GM12878 (cell line): ENCODE data around the gene PCCA.

Experiments
- IRF3 ChIP-seq: fragments of 450-650 bp; IDR thresholded peaks from 2 replicates; pipeline ENCODE4 v1.6.1; 2014; ENCODE audit warnings: mild to moderate bottlenecking
- POLR2A ChIP-seq: IDR thresholded peaks from 2 replicates; pipeline ENCODE4 v1.6.1; 2011; ENCODE audit warnings: low read depth, mild to moderate bottlenecking, low read length
- RCOR1 ChIP-seq: conservative IDR thresholded peaks from 2 replicates; pipeline ENCODE4 v1.6.1; 2012; ENCODE audit warnings: low read depth, low read length, improper control_type of control experiment
- RFX5 ChIP-seq: IDR thresholded peaks from 2 replicates; pipeline ENCODE4 v1.6.1; 2011; ENCODE audit warnings: low read depth, low read length, improper control_type of control experiment
- SREBF2 ChIP-seq: IDR thresholded peaks from 2 replicates; pipeline ENCODE4 v1.6.1; 2012; ENCODE audit warnings: mild to moderate bottlenecking, low read length
- TBL1XR1 ChIP-seq: IDR thresholded peaks from 2 replicates; pipeline ENCODE4 v1.6.1; 2012; ENCODE audit warnings: low read depth, low read length, improper control_type of control experiment
- ZNF274 ChIP-seq: IDR thresholded peaks from one replicate; pipeline ENCODE4 v1.8.0; 2011; ENCODE audit not compliant: insufficient read length, insufficient read depth
- TF ChIP-seq, protein P1 (sequence below), 3 experiments: IDR thresholded peaks in 2 of 3; conservative IDR thresholded peaks in 1 of 3; 2 replicates each; pipeline ENCODE4 v1.5.1; 2011; ENCODE audit warnings: low read depth in 3 of 3, low read length in 3 of 3, mild to moderate bottlenecking in 3 of 3, control low read depth in 2 of 3, moderate library complexity in 2 of 3, inconsistent platforms in 1 of 3, mixed read lengths in 1 of 3; ENCODE audit not compliant: control insufficient read depth in 2 of 3, insufficient read depth in 1 of 3; ENCODE audit errors: extremely low read depth in 1 of 3
- TF ChIP-seq, protein P2 (sequence below): IDR thresholded peaks from 2 replicates; pipeline ENCODE4 v1.6.1; 2012; ENCODE audit warnings: mild to moderate bottlenecking, low read depth, low read length
- TF ChIP-seq, protein P3 (sequence below): IDR thresholded peaks from 2 replicates; pipeline ENCODE4 v1.6.1; 2012; ENCODE audit warnings: low read depth, low read length, improper control_type of control experiment
- TF ChIP-seq, protein P4 (sequence below): fragments of 450-650 bp; formaldehyde crosslinking; IDR thresholded peaks from 2 replicates; pipeline ENCODE4 v1.5.0; 2022; ENCODE audit warnings: mild to moderate bottlenecking, missing genetic modification characterization
- TF ChIP-seq, protein P5 (sequence below): IDR thresholded peaks from 2 replicates; pipeline ENCODE4 v1.6.1; 2012; ENCODE audit warnings: improper control_type of control experiment, low read depth, low read length; ENCODE audit not compliant: insufficient replicate concordance
- TF ChIP-seq, protein P6 (sequence below): IDR thresholded peaks from 2 replicates; pipeline ENCODE4 v1.6.1; 2012; ENCODE audit warnings: low read depth, low read length, improper control_type of control experiment

DNA sequence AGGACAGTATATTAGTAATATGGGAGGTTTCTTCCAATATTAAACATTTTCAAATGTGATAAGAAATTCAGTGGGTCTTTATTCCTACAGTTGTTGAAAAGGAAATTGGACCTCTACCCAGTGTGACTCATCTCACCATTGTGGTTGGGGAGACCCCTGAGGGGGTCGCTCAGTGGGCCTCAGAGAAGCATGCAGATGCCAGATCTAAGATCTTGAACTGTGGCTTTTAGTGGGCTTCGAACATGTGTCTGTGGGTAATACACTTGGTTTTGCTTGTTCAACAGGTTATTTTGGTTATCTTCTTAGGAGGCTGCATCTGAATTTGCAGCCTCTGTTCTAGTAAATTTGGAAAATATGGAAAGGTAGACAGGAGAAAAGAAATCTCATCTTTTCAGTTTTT is 132.3 kb downstream of the PCCA start:
- TF ChIP-seq, protein P1, sequence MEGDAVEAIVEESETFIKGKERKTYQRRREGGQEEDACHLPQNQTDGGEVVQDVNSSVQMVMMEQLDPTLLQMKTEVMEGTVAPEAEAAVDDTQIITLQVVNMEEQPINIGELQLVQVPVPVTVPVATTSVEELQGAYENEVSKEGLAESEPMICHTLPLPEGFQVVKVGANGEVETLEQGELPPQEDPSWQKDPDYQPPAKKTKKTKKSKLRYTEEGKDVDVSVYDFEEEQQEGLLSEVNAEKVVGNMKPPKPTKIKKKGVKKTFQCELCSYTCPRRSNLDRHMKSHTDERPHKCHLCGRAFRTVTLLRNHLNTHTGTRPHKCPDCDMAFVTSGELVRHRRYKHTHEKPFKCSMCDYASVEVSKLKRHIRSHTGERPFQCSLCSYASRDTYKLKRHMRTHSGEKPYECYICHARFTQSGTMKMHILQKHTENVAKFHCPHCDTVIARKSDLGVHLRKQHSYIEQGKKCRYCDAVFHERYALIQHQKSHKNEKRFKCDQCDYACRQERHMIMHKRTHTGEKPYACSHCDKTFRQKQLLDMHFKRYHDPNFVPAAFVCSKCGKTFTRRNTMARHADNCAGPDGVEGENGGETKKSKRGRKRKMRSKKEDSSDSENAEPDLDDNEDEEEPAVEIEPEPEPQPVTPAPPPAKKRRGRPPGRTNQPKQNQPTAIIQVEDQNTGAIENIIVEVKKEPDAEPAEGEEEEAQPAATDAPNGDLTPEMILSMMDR (IDR thresholded peaks at IDR 0.05 in 2 of 3, conservative IDR thresholded peaks at IDR 0.05 in 1 of 3; ENCODE audit: control insufficient read depth in 2 of 3, extremely low read depth in 1 of 3, insufficient read depth in 1 of 3, low read depth in 3 of 3, low read length in 3 of 3), result no peak
- TF ChIP-seq RFX5, result no peak
- TF ChIP-seq TBL1XR1, result no peak
- no peak for TF ChIP-seq SREBF2
- no peak for TF ChIP-seq POLR2A
- TF ChIP-seq, protein P2, sequence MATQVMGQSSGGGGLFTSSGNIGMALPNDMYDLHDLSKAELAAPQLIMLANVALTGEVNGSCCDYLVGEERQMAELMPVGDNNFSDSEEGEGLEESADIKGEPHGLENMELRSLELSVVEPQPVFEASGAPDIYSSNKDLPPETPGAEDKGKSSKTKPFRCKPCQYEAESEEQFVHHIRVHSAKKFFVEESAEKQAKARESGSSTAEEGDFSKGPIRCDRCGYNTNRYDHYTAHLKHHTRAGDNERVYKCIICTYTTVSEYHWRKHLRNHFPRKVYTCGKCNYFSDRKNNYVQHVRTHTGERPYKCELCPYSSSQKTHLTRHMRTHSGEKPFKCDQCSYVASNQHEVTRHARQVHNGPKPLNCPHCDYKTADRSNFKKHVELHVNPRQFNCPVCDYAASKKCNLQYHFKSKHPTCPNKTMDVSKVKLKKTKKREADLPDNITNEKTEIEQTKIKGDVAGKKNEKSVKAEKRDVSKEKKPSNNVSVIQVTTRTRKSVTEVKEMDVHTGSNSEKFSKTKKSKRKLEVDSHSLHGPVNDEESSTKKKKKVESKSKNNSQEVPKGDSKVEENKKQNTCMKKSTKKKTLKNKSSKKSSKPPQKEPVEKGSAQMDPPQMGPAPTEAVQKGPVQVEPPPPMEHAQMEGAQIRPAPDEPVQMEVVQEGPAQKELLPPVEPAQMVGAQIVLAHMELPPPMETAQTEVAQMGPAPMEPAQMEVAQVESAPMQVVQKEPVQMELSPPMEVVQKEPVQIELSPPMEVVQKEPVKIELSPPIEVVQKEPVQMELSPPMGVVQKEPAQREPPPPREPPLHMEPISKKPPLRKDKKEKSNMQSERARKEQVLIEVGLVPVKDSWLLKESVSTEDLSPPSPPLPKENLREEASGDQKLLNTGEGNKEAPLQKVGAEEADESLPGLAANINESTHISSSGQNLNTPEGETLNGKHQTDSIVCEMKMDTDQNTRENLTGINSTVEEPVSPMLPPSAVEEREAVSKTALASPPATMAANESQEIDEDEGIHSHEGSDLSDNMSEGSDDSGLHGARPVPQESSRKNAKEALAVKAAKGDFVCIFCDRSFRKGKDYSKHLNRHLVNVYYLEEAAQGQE, result no peak
- TF ChIP-seq IRF3, result no peak
- TF ChIP-seq ZNF274, result no peak
- TF ChIP-seq, protein P3, sequence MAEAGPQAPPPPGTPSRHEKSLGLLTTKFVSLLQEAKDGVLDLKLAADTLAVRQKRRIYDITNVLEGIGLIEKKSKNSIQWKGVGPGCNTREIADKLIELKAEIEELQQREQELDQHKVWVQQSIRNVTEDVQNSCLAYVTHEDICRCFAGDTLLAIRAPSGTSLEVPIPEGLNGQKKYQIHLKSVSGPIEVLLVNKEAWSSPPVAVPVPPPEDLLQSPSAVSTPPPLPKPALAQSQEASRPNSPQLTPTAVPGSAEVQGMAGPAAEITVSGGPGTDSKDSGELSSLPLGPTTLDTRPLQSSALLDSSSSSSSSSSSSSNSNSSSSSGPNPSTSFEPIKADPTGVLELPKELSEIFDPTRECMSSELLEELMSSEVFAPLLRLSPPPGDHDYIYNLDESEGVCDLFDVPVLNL, result no peak
- TF ChIP-seq, protein P4, sequence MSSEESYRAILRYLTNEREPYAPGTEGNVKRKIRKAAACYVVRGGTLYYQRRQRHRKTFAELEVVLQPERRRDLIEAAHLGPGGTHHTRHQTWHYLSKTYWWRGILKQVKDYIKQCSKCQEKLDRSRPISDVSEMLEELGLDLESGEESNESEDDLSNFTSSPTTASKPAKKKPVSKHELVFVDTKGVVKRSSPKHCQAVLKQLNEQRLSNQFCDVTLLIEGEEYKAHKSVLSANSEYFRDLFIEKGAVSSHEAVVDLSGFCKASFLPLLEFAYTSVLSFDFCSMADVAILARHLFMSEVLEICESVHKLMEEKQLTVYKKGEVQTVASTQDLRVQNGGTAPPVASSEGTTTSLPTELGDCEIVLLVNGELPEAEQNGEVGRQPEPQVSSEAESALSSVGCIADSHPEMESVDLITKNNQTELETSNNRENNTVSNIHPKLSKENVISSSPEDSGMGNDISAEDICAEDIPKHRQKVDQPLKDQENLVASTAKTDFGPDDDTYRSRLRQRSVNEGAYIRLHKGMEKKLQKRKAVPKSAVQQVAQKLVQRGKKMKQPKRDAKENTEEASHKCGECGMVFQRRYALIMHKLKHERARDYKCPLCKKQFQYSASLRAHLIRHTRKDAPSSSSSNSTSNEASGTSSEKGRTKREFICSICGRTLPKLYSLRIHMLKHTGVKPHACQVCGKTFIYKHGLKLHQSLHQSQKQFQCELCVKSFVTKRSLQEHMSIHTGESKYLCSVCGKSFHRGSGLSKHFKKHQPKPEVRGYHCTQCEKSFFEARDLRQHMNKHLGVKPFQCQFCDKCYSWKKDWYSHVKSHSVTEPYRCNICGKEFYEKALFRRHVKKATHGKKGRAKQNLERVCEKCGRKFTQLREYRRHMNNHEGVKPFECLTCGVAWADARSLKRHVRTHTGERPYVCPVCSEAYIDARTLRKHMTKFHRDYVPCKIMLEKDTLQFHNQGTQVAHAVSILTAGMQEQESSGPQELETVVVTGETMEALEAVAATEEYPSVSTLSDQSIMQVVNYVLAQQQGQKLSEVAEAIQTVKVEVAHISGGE (CRISPR knock-in tag), result no peak
- no peak for TF ChIP-seq RCOR1
- TF ChIP-seq, protein P5, sequence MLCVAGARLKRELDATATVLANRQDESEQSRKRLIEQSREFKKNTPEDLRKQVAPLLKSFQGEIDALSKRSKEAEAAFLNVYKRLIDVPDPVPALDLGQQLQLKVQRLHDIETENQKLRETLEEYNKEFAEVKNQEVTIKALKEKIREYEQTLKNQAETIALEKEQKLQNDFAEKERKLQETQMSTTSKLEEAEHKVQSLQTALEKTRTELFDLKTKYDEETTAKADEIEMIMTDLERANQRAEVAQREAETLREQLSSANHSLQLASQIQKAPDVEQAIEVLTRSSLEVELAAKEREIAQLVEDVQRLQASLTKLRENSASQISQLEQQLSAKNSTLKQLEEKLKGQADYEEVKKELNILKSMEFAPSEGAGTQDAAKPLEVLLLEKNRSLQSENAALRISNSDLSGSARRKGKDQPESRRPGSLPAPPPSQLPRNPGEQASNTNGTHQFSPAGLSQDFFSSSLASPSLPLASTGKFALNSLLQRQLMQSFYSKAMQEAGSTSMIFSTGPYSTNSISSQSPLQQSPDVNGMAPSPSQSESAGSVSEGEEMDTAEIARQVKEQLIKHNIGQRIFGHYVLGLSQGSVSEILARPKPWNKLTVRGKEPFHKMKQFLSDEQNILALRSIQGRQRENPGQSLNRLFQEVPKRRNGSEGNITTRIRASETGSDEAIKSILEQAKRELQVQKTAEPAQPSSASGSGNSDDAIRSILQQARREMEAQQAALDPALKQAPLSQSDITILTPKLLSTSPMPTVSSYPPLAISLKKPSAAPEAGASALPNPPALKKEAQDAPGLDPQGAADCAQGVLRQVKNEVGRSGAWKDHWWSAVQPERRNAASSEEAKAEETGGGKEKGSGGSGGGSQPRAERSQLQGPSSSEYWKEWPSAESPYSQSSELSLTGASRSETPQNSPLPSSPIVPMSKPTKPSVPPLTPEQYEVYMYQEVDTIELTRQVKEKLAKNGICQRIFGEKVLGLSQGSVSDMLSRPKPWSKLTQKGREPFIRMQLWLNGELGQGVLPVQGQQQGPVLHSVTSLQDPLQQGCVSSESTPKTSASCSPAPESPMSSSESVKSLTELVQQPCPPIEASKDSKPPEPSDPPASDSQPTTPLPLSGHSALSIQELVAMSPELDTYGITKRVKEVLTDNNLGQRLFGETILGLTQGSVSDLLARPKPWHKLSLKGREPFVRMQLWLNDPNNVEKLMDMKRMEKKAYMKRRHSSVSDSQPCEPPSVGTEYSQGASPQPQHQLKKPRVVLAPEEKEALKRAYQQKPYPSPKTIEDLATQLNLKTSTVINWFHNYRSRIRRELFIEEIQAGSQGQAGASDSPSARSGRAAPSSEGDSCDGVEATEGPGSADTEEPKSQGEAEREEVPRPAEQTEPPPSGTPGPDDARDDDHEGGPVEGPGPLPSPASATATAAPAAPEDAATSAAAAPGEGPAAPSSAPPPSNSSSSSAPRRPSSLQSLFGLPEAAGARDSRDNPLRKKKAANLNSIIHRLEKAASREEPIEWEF, result no peak
- TF ChIP-seq, protein P6, sequence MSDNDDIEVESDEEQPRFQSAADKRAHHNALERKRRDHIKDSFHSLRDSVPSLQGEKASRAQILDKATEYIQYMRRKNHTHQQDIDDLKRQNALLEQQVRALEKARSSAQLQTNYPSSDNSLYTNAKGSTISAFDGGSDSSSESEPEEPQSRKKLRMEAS, result no peak
